ENCODE measurements around the gene CDK18. TPM values are rescaled to one million over a fixed set of nuclear protein-coding genes. Genes with fewer than 3 reads are reported as not detected.

CDK18 gene
- 1.3 TPM in 1 of 2 replicates, not detected in the other for total RNA-seq

GRCh38 chr1:205504311-205505075 is at the start of gene CDK18:
CDK18 (plus strand) TSS chr1:205504669; CDS start chr1:205523168, 18,499 bp downstream.

DNA sequence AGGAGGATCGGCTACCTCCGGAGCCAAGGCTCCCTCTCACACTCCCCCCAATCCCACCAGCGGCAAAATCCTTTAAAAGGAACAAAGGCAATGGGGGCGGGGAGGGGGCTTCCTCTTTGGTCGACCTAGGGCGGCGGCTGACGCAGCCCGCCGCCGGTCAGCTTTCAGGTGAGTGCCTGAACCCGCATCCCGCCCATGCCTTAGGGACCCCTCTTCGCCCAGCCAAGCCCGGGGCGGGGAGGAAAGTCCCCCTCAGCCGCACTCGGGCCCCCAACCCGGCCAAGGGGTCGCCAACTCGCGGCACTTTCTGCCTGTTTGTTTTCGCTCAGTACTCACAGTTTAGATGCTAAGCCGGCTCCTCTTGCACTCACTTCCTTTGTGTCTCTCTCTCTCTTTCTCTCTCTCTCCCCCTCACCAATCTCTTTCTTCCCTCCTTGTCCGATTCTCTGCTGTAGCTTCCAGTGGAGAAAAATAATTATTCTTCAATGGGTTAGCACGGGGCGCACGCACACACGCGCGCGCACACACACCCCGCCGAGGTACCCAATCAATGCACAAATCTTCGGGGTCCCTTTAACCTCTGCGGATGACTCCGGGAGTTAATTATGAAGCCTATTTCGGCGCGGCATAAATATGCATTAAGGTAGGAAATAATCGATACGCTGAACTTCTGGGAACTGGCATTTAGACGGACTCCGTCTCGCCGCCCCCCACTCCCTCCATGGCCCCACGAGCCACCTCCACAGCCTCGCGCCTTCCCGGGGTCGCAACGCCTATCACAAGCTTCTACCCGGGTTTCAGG is 48.7 kb upstream of the CDK18 start, which contains the start of gene BLACAT1:
Gene BLACAT1, minus strand, starts transcription at position 465 of the 802 bp plus-strand sequence.

Other genes with a start within 250 kb of the CDK18 start
- 0.87 and 2.8 TPM in 2 replicates for gene NUAK2, start 182.9 kb upstream of the CDK18 start, total RNA-seq
- gene KLHDC8A, start 147.7 kb upstream of the CDK18 start, total RNA-seq: not detected in 2 replicates
- not detected in 2 replicates for gene LEMD1, start 82.6 kb upstream of the CDK18 start, total RNA-seq
- gene BLACAT1, start 48.6 kb upstream of the CDK18 start, total RNA-seq: under 0.01 TPM in 1 of 2 replicates, not detected in the other
- gene ELK4, start 127.3 kb downstream of the CDK18 start, total RNA-seq: 9.3 and 14.0 TPM in 2 replicates
- gene SLC45A3, start 175.8 kb downstream of the CDK18 start, total RNA-seq: 0.44 and 1.5 TPM in 2 replicates
- 67.0 and 140 TPM in 2 replicates for gene NUCKS1, start 245.5 kb downstream of the CDK18 start, total RNA-seq

All from smooth muscle cell of trachea (primary cell).